Lower lobe of right lung (tissue), 2 donors: ENCODE data around the gene RNF5. TPM values are rescaled to one million over a fixed set of nuclear protein-coding genes. Genes with fewer than 3 reads are reported as not detected.
"Not testable (repeated sequence)": the region's sequence is repeated elsewhere in the genome, so short reads cannot be mapped to it uniquely, and the experiment has no call there.

Experiments used
- ATAC-seq, 2 donors: fragments of 200-7000 bp; cut with Tn5 transposase; one replicate each; pipeline ENCODE4 v1.9.1; 2020 to 2022; ENCODE audit warnings: mild to moderate bottlenecking in 2 of 2, moderate library complexity in 2 of 2
- DNase-seq: peaks from one replicate; pipeline ENCODE4 v3.0.0-alpha.2; 2020
- H3K27ac ChIP-seq: fragments of 200-600 bp; one replicate; pipeline ENCODE4 v1.8.0; 2022
- H3K27me3 ChIP-seq: fragments of 200-600 bp; one replicate; pipeline ENCODE4 v1.8.0; 2022; ENCODE audit warnings: low read depth
- H3K36me3 ChIP-seq: fragments of 200-600 bp; one replicate; pipeline ENCODE4 v1.8.0; 2022; ENCODE audit warnings: mild to moderate bottlenecking
- H3K4me1 ChIP-seq: fragments of 200-600 bp; one replicate; pipeline ENCODE4 v1.8.0; 2022
- H3K4me3 ChIP-seq: fragments of 200-600 bp; one replicate; pipeline ENCODE4 v1.8.0; 2022; ENCODE audit warnings: mild to moderate bottlenecking
- H3K9me3 ChIP-seq: fragments of 200-600 bp; one replicate; pipeline ENCODE4 v1.8.0; 2022
- intact Hi-C: fragments of 100-400 bp; cut with DNase I; formaldehyde crosslinking; loops from one replicate; pipeline ENCODE4 v1.11.0; 2022
- total RNA-seq: library from RNA; stranded (reverse); fragmentation: NEBNext Ultra II Directional; extraction: Animal tissue kit (Norgen Biotek cat#: 25700); gene quantifications from one replicate; pipeline ENCODE4 v1.2.1, GENCODE V29; 2021
- TF ChIP-seq, protein P1 (sequence below): fragments of 200-600 bp; IDR thresholded peaks from one replicate; pipeline ENCODE4 v1.8.0; 2022; ENCODE audit warnings: antibody characterized with exemption, mild to moderate bottlenecking
- donor health status: DM: no; HTN: yes; CAD: no; lungs with severe emphysema.

RNF5 gene
- total RNA-seq, 1 donor from 2014 or later = 44.9 TPM

DNA sequence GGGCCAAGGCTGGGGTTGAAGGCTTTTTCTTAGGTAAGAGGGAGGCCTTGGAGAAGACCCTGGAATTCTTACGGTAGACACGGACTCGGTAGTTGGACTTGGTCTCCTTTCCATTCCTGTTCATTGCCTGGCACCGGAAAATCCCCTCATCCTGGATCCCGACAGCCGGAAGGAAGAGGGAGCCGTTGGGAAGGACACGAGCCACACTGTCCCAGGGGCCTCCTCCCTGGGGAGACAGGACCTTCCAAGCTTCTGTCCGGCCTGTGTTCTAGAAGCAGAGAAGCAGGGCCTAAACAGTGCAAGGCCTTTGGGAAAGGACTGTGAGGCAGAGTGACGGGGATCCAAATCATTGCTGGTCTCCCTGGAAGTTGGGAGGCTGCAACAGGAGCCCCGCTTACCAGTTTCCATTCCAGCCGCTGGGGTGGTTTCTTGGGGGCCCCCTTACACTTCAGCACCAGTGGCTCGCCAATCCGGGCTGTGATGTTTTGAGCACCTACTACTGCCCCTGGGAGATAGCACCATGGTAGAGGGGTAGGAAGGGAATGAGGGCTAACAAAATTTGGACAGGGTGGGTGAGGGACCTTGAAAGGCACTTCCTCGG lies 5.4 kb downstream of the RNF5 start:
- H3K36me3 ChIP-seq = peaks cover 60% of the 10 kb centered on the region
- TF ChIP-seq, protein P1, sequence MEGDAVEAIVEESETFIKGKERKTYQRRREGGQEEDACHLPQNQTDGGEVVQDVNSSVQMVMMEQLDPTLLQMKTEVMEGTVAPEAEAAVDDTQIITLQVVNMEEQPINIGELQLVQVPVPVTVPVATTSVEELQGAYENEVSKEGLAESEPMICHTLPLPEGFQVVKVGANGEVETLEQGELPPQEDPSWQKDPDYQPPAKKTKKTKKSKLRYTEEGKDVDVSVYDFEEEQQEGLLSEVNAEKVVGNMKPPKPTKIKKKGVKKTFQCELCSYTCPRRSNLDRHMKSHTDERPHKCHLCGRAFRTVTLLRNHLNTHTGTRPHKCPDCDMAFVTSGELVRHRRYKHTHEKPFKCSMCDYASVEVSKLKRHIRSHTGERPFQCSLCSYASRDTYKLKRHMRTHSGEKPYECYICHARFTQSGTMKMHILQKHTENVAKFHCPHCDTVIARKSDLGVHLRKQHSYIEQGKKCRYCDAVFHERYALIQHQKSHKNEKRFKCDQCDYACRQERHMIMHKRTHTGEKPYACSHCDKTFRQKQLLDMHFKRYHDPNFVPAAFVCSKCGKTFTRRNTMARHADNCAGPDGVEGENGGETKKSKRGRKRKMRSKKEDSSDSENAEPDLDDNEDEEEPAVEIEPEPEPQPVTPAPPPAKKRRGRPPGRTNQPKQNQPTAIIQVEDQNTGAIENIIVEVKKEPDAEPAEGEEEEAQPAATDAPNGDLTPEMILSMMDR = no peak
- ATAC-seq (no peak), DNase-seq (no peak)
- peaks cover 50% of the 10 kb centered on the region for H3K4me1 ChIP-seq
- H3K9me3 ChIP-seq = no peaks in the 10 kb centered on the region
- peak overlapping the region; percentile 74 for H3K27ac ChIP-seq
- intact Hi-C loops = no loop called here
- peak overlapping the region; percentile 36 for H3K4me3 ChIP-seq
- H3K27me3 ChIP-seq = no peaks in the 10 kb centered on the region

DNA sequence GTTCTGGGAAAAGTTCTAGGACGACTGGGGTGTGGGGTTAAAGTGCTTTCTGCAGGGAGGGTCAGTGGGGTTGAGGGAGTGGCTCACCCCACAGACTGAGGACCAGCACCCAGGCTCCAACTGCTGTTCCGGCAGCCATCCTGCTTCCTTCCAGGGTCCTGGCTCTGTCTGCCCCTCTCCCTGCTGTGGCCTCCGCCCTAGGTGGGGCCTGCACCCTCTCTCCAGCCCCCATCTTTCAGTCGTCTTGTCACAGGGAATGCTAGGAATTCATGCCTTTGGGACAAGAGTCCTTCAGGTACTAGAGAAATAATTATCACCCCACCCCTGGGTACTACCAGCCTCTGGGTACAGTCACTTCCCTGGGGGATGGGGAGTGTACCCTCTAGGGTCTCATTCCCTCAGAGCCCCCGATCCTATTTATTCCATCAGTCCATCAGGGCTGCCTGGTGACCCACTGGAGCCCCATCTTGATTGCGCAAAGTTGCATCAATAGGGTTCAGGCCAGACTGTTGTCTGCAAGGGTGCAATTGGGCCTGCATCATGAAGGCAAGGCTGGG lies 6.0 kb downstream of the RNF5 start, which contains the start of gene AGER:
AGER (minus strand) TSS at position 170 of the 557 bp plus-strand sequence; CDS start at position 139, 31 bp downstream.
- intact Hi-C loops = no loop called here
- Histone ChIP-seq H3K4me3 (peak within 1 kb of the TSS; percentile 36), H3K36me3 (peaks cover 60% of the 10 kb centered on the region), H3K9me3 (no peaks in the 10 kb centered on the region), H3K27ac (peak within 1 kb of the TSS; percentile 74), H3K4me1 (peaks cover 50% of the 10 kb centered on the region), H3K27me3 (no peaks in the 10 kb centered on the region)
- TF ChIP-seq, protein P1 = no peak
- ATAC-seq = peak; percentile 20 to 51
- DNase-seq = no peak

DNA sequence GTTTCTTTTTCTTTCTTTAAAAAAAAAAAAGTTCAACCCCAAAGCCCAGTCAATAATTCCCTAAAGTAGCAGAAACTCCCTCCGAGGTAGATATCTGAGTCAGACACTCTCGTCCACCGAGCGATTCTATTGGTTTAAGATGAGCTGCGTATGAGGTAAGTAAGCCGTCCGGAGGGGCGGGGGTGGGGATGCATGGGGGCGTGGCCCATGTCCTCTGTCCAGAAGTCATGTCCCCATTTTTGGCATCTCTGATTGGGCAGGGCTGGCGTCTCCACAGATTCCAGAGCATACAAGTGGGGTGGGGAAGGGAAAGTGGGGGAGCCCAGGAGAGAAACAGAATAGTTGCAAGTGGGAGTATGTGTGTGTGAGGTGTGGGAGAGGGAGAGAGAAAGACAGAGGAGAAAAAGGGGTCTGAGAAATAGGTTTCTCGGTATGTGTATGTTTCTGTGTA lies 7.5 kb downstream of the RNF5 start:
- peak; percentile 86 for DNase-seq
- H3K27ac ChIP-seq = peak overlapping the region; percentile 74
- peaks cover 47% of the 10 kb centered on the region for H3K36me3 ChIP-seq
- peak; percentile 75 to 79 for ATAC-seq
- H3K9me3 ChIP-seq, H3K4me3 ChIP-seq, intact Hi-C loops, H3K27me3 ChIP-seq: not testable (repeated sequence)
- peaks cover 46% of the 10 kb centered on the region for H3K4me1 ChIP-seq

DNA sequence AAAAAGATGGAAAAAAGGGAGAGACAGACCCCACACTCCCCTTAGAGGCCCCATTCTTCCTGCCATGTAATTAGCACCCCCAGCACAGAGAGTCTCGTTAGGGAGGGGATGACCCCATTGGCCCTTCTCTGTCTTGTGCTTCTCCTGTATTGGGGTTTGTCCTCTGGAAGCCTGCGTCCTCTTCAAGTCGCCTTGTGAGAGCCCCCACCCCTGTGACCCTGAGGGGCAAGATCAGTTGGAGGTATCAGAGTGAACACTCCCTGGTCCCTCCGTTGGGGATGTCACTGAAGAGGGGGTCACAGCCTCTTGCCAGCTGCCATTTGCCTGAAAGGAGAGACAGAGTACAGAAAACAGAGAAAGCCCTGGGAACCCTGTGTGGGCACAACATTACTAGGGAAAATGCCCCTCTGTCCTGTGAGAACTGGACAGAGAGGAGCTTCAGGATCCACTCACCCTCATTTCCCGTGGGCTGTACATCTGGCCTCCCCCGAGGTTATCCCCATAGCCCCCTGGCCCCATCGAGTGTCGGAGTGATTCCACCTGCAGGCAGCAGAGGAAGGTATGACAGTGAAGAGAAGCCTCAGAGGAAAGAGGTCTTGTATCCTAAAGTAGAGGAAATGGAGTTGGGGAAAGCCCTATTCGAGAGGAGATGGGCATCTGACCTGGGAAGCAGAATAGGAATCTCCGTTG lies 8.1 kb downstream of the RNF5 start:
- H3K4me3 ChIP-seq, intact Hi-C loops, ATAC-seq, H3K9me3 ChIP-seq, H3K27me3 ChIP-seq, DNase-seq: not testable (repeated sequence)
- H3K4me1 ChIP-seq = peaks cover 52% of the 10 kb centered on the region
- H3K36me3 ChIP-seq = peaks cover 41% of the 10 kb centered on the region
- H3K27ac ChIP-seq = peak overlapping the region; percentile 64

DNA sequence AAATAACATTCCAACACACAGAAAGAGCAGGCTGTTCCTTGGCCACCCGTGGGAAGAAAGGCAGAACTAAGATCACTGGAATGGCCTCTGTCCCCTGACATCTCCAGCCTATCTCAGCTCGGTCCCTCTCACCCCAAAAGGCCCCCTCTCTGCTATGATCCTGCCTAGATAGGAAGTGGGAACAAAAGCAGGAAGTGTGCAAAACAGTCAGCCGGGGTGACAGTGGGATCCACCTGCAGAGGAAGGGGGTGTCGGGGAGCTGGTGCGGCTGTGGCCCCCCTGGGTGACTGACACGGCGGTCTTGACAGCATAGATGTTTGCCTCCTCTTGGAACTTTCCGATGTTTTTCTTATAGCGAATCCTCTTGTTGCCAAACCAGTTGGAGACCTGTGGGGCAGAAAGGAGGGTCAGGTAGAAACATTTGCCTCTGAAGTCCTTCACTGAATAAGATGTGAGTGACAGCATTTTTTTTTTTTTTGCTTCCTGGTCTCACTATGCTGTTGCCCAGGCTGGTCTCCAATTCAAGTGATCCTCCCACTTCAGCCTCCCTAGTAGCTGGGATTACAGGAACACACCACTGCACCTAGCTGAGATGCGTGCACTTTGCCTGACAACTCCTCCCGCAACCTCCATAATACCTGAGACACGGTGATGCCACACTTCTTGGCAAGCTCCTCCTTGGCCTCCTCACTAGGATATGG lies 9.0 kb downstream of the RNF5 start:
- DNase-seq (no peak), ATAC-seq (no peak)
- peak overlapping the region; percentile 91 for H3K27ac ChIP-seq
- intact Hi-C loops = no loop called here
- H3K4me3 ChIP-seq = no peak overlapping the region
- TF ChIP-seq, protein P1 = no peak
- no peaks in the 10 kb centered on the region for H3K9me3 ChIP-seq
- H3K36me3 ChIP-seq = peaks cover 38% of the 10 kb centered on the region
- H3K4me1 ChIP-seq = peaks cover 55% of the 10 kb centered on the region
- H3K27me3 ChIP-seq = no peaks in the 10 kb centered on the region

DNA sequence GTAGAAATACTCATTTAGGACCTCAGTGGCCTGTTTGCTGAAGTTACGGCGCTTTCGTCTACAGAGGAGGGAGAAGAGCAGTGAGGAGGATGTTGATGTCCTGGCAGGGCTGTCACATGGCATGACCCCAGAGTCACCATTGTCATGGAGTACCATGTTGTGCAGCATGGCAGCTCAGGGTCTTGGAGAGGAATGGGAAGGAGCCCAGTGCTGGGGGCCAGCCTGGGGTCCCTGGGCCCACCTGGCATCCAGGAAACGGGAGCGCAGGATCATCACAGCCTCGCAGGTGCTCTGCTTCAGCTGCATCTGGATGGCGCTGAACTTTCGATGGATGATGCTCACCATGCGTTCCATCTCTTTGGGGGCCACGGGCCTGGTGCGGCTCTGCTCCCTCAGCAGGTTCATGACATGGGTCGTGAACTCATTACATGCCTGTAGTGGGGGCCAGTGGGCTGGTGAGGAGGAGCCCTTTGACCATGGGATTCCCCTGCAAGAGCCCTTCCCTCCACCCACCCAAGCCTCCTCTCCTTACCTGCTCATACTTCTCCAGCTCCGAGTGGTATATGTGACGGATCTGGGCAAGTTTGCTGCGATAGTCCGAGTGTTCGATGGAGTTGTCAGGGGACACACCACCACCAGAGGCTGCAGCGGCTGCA lies 9.6 kb downstream of the RNF5 start:
- H3K4me1 ChIP-seq = peaks cover 62% of the 10 kb centered on the region
- H3K27me3 ChIP-seq, intact Hi-C loops: not testable (repeated sequence)

More for the DNA sequence above, 9.6 kb downstream of the RNF5 start:
- not testable (repeated sequence) for H3K9me3 ChIP-seq, DNase-seq, ATAC-seq
- Histone ChIP-seq H3K36me3 (peaks cover 32% of the 10 kb centered on the region), H3K4me3 (peak overlapping the region; percentile 76), H3K27ac (peak overlapping the region; percentile 91)
